ENCODE data around the gene TMTC3. TPM values are rescaled to one million over a fixed set of nuclear protein-coding genes. Genes with fewer than 3 reads are reported as not detected.

Gene TMTC3
- total RNA-seq, 1 donor from 2014 or later, result 8.6 TPM

GRCh38 chr12:88156075-88156654, 14.1 kb downstream of the TMTC3 start:
- ATAC-seq, result no peak
- intact Hi-C loops (cut with micrococcal nuclease), result no loop called here

GRCh38 chr12:88163371-88163770, 21.3 kb downstream of the TMTC3 start:
- DNase-seq, result no peak
- no peak for ATAC-seq
- intact Hi-C loops (cut with micrococcal nuclease), result no loop called here

More at GRCh38 chr12:88156075-88156654, 14.1 kb downstream of the TMTC3 start:
- no peak for DNase-seq

GRCh38 chr12:88166179-88166578, 24.1 kb downstream of the TMTC3 start:
- no peak for ATAC-seq
- intact Hi-C loops (cut with micrococcal nuclease), result no loop called here
- no peak for DNase-seq

- no peak for DNase-seq
- intact Hi-C loops (cut with micrococcal nuclease), result no loop called here
- no peak for ATAC-seq
These were observed 25.3 kb downstream of the TMTC3 start for GRCh38 chr12:88167384-88167783.

- no peak for ATAC-seq
These were observed 30.8 kb downstream of the TMTC3 start for GRCh38 chr12:88172844-88173407.

GRCh38 chr12:88175544-88175943, 33.4 kb downstream of the TMTC3 start:
- intact Hi-C loops (cut with micrococcal nuclease), result no loop called here
- no peak for DNase-seq
- ATAC-seq, result no peak

More at GRCh38 chr12:88172844-88173407, 30.8 kb downstream of the TMTC3 start:
- intact Hi-C loops (cut with micrococcal nuclease), result no loop called here
- no peak for DNase-seq

GRCh38 chr12:88179436-88180014, 37.4 kb downstream of the TMTC3 start:
- intact Hi-C loops (cut with micrococcal nuclease), result no loop called here
- no peak for DNase-seq
- ATAC-seq, result no peak

GRCh38 chr12:88181881-88182280, 39.8 kb downstream of the TMTC3 start:
- ATAC-seq (no peak), DNase-seq (no peak)
- intact Hi-C loops (cut with micrococcal nuclease), result no loop called here

- ATAC-seq (no peak), DNase-seq (no peak)
- intact Hi-C loops (cut with micrococcal nuclease), result no loop called here
These were observed 40.3 kb downstream of the TMTC3 start for GRCh38 chr12:88182416-88182815.

GRCh38 chr12:88184196-88184595, 42.1 kb downstream of the TMTC3 start:
- intact Hi-C loops (cut with micrococcal nuclease), result no loop called here
- DNase-seq, result no peak
- ATAC-seq, result no peak

GRCh38 chr12:88185279-88185678, 43.2 kb downstream of the TMTC3 start:
- no peak for ATAC-seq
- intact Hi-C loops (cut with micrococcal nuclease), result no loop called here
- DNase-seq, result no peak

GRCh38 chr12:88185988-88186387, 43.9 kb downstream of the TMTC3 start:
- intact Hi-C loops (cut with micrococcal nuclease), result no loop called here
- no peak for ATAC-seq

GRCh38 chr12:88187571-88187970, 45.5 kb downstream of the TMTC3 start:
- DNase-seq, result no peak
- intact Hi-C loops (cut with micrococcal nuclease), result no loop called here
- no peak for ATAC-seq

More at GRCh38 chr12:88185988-88186387, 43.9 kb downstream of the TMTC3 start:
- no peak for DNase-seq

- DNase-seq (no peak), ATAC-seq (no peak)
- intact Hi-C loops (cut with micrococcal nuclease), result no loop called here
These were observed 46.1 kb downstream of the TMTC3 start for GRCh38 chr12:88188180-88188579.

- intact Hi-C loops (cut with micrococcal nuclease), result no loop called here
- no peak for DNase-seq
- ATAC-seq, result no peak
These were observed 50.3 kb downstream of the TMTC3 start for GRCh38 chr12:88192426-88192825.

GRCh38 chr12:88194868-88195267, 52.8 kb downstream of the TMTC3 start:
- ATAC-seq, result no peak
- intact Hi-C loops (cut with micrococcal nuclease), result no loop called here
- DNase-seq, result no peak

GRCh38 chr12:88200029-88200428, 57.9 kb downstream of the TMTC3 start:
- no peak for DNase-seq
- ATAC-seq, result no peak
- intact Hi-C loops (cut with micrococcal nuclease), result no loop called here

- ATAC-seq (no peak), DNase-seq (no peak)
- intact Hi-C loops (cut with micrococcal nuclease), result no loop called here
These were observed 60.4 kb downstream of the TMTC3 start for GRCh38 chr12:88202500-88202899.

GRCh38 chr12:88206601-88207000, 64.5 kb downstream of the TMTC3 start:
- ATAC-seq, result no peak
- intact Hi-C loops (cut with micrococcal nuclease), result no loop called here
- no peak for DNase-seq

GRCh38 chr12:88207921-88208620, 66.0 kb downstream of the TMTC3 start:
- DNase-seq (no peak), ATAC-seq (no peak)
- intact Hi-C loops (cut with micrococcal nuclease), result no loop called here

Data from left ventricle myocardium superior (tissue), 1 donor.